Uterus (tissue), 2 donors: ENCODE measurements around the gene UVRAG.

ENCODE experiments used
- POLR2A ChIP-seq, 2 donors: fragments of 450-650 bp; IDR thresholded peaks; one replicate each; pipeline ENCODE4 v1.6.1; 2016; ENCODE audit warnings: antibody characterized with exemption in 2 of 2, mild to moderate bottlenecking in 1 of 2, moderate library complexity in 1 of 2
- TF ChIP-seq, protein P1 (sequence below), 4 experiments: fragments of 200-600 bp in 2 of 4; fragments of 450-650 bp in 2 of 4; sonication (generic) in 2 of 4; IDR thresholded peaks; one replicate each; pipeline ENCODE4 v1.5.1; 2016 to 2019; ENCODE audit warnings: antibody characterized with exemption in 4 of 4, mild to moderate bottlenecking in 2 of 4, moderate library complexity in 1 of 4

GRCh38 chr11:75766443-75767227 lies 48.4 kb upstream of the UVRAG start:
- TF ChIP-seq, protein P1, sequence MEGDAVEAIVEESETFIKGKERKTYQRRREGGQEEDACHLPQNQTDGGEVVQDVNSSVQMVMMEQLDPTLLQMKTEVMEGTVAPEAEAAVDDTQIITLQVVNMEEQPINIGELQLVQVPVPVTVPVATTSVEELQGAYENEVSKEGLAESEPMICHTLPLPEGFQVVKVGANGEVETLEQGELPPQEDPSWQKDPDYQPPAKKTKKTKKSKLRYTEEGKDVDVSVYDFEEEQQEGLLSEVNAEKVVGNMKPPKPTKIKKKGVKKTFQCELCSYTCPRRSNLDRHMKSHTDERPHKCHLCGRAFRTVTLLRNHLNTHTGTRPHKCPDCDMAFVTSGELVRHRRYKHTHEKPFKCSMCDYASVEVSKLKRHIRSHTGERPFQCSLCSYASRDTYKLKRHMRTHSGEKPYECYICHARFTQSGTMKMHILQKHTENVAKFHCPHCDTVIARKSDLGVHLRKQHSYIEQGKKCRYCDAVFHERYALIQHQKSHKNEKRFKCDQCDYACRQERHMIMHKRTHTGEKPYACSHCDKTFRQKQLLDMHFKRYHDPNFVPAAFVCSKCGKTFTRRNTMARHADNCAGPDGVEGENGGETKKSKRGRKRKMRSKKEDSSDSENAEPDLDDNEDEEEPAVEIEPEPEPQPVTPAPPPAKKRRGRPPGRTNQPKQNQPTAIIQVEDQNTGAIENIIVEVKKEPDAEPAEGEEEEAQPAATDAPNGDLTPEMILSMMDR (IDR thresholded peaks at IDR 0.05), result no peak
- no peak for TF ChIP-seq POLR2A (IDR thresholded peaks at IDR 0.05)
